Vagina (tissue), 2 donors: ENCODE data around the gene DYDC2.

Experiments
- CTCF ChIP-seq, 3 experiments: fragments of 450-650 bp in 2 of 3; fragments of 200-600 bp in 1 of 3; sonication (generic) in 1 of 3; IDR thresholded peaks; one replicate each; pipeline ENCODE4 v1.5.1; 2017 to 2019; ENCODE audit warnings: antibody characterized with exemption in 3 of 3, mild to moderate bottlenecking in 2 of 3, moderate library complexity in 2 of 3
- POLR2AphosphoS5 ChIP-seq, 2 donors: sonication (generic); formaldehyde crosslinking; IDR thresholded peaks; one replicate each; pipeline ENCODE4 v1.9.0; 2017; ENCODE audit warnings: antibody characterized with exemption in 2 of 2, mild to moderate bottlenecking in 2 of 2, low read depth in 1 of 2; ENCODE audit not compliant: insufficient read depth in 1 of 2

GRCh38 chr10:80405626-80406025 is 49.0 kb downstream of the DYDC2 start:
- TF ChIP-seq CTCF (IDR thresholded peaks at IDR 0.05), result no peak
- no peak for TF ChIP-seq POLR2AphosphoS5 (IDR thresholded peaks at IDR 0.05; ENCODE audit: insufficient read depth in 1 of 2, low read depth in 1 of 2)
